GM18861 (cell line): ENCODE measurements around the gene COL11A1.

Experiments used
- ATAC-seq: cut with Tn5 transposase; IDR thresholded peaks from one replicate; pipeline ENCODE4 v1.9.1; 2021; ENCODE audit not compliant: unreplicated experiment

Gene COL11A1

DNA sequence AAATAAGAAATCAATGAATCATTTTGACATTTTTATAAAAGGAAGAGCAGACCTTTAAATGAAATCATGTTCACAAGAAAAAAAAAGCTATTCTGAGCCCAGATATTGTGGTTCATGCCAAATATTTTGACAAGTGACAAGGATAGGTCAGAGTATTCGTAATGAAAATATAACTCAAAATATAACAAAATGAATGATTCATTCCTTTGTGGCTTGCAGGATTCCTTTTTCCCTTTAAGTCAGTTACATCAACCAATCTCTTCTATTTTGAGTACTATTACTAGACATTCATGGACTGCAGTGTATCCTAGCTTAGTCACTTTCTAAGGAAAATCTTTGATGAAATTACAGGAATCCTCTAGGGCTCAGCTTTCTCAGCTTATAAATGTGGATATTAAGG is 188.7 kb downstream of the COL11A1 start:
- no peak for ATAC-seq

DNA sequence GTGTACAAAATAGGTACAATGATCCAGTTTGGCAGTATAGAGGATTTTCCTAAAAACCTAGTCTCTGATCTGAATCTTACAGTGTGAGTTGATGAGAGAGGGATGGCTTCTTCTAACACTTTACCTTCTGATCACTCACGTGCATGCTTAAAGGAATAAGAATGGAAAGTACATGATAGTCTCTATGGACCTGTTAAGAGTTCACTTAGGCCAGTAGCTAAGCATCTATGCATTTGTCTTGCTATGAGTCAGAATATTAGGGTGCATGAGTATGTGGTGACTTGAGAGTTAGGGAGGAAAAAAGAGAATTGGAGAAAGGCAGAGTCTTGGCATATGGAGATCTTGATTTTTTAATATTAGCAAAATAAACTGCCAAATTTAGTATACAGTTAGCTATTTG is 206.3 kb downstream of the COL11A1 start:
- ATAC-seq, result no peak

DNA sequence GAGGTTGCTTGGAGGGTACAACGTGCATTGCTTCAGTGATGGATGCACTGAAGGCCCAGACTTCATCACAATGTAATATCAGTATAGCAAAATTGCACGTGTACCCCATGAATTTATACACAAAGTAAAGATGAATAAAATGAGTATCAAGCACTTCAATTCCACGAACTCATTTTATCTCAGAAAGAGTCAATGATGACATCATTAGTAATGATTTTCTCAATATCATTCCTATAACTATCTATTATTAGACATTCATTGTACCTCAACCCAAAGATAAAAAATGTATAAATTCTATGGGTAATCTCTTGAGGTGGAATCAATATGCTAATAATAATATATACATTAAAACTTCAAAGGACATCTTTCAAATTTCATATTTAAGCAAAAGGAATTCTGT is 208.4 kb downstream of the COL11A1 start:
- no peak for ATAC-seq

DNA sequence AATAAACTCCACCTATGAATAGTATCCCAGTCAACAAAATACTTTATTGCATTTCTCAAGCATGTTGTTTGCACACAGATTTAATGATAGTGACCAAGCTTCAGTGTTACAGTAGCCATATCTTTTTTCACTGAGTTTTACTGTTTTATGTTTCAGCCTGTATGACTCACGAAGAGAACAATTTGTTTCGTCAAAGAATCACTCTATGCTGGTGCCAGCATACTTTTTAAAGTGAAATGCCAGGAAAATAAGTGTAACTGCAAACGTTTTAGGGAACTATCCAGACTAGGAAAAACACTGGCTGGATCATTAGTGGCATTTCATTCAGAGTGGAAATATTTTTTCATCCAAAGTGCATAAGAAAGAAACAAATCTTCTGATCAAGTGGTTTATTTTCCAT is 210.8 kb downstream of the COL11A1 start:
- no peak for ATAC-seq

DNA sequence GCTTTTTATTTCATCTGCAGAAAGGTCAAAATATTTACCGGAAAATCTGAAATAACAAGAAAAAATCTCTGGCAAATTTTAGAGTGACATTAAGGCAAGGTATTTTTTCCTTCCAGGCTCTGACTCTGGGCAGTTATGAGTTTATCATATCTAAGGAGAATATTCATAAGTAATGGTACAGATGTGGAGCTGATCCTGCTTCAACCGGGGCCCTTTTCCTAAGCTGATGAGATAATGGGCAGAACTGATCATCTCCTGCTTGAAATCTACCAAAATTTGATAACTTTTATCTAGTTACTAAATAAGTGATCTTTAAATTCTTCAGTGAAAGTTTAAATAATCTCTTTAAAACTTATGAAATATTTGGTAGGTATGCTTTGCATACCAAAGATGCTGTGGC is 211.6 kb downstream of the COL11A1 start:
- no peak for ATAC-seq

DNA sequence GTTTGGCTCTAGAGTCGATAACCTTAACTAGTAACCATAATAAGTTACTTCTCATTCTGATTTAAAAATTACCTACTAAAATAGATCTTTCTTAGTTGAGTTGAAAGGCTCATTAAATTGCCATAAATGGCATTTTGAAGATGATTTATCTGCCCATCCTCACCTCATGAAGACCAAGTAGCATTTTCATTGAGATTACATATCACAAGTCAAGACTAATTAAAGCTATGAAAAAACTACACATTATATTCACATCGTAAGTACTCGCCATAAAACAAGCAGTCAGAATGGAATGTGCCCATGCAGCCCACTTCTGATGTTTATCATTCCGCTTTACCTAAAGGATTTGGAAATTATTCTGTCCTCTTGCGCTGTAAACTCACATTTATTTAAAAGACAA is 212.0 kb downstream of the COL11A1 start:
- no peak for ATAC-seq

DNA sequence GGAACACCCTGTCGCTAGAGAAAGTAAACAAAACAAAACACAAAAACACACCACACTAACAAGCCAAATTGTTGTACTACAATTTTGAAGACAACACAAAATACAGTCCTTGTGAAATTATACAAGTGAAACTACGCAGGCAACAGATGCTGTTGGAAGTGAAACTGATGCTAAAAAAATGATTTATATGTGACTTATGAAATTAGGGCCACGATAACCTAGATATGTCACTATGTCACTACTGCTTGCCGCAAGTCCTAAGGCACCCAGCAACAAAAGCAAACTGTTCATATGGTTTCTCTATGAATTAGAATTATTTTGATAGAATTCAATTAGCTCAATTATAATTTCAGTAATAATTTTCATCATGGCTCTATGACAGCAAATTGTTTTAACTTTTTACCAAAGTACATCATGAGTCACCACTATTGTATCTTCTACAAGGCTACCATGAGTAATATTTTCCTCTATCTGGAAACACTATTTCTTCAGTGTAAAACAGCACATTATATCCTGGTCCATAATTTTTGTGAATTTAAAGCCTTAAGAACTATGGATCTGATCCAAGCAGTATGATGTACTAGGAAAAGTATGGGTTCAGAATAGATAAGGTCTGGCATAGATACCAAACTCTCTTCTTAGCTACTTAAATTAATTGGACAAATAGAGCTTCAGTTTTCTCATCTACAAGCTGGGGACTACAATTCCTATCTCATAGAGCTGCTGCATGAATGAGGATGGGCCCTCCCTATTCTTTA is 216.3 kb downstream of the COL11A1 start:
- no peak for ATAC-seq

DNA sequence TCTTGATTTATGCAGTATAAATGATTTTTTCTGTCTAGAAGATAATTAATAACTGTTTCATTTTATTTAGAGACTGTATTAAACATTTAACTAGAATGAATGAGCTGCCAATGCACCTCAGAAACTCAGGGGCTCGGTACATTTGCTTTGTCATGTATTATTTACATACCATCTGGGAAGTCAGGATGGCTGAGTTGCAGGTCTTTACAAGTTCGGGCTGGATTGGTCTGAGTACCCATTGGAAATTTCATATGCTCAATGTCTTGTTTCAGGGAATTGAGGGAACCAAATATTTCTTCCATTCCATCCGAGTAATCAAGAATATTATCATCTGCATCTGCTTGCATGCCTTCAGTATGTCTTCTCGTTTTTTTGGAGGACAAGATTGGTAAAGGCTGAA is 221.7 kb downstream of the COL11A1 start:
- no peak for ATAC-seq

DNA sequence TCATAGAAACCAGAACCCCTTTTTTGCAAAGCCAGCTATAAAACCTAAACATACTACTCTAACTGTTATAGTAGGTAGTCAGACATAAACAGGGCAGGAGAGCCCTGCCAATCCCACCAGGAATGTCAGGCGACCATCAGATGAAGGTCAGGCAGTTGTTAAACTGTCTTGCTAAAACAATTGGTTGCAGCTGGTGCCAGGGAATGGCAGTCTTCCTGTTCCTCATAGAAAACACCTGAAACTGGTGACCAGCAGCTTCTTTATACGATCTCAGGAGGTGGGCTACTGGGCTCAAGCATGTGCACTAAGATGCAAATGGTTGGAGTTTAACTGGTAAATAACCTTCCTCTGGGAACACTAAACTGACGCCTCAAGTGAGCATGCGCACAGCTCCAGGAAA is 224.1 kb downstream of the COL11A1 start:
- ATAC-seq, result no peak

DNA sequence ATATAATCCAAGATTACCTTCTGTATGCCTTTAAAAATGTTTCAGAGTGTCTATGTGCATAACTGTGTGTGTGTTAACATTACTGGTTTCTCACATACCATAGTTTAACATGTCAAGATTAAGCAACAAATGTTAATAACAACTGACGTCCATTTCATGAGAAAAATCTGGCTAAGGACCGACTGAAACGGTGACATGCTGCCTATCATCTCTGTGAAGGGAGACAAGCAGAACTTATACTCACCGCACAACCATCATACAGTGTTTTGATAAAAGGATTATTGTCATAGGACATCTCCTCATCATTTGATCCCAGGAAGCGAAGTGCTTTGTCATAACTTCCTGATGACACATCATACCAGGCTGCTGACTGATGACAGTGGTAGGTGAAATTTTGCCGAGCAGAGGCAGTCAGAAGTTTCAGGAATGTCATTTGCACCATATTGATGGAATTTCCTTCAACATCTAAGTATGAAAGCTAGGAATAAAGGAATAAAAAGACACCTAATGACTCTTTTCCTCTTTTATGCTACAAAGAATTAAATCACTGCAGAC is 228.8 kb downstream of the COL11A1 start:
- no peak for ATAC-seq

DNA sequence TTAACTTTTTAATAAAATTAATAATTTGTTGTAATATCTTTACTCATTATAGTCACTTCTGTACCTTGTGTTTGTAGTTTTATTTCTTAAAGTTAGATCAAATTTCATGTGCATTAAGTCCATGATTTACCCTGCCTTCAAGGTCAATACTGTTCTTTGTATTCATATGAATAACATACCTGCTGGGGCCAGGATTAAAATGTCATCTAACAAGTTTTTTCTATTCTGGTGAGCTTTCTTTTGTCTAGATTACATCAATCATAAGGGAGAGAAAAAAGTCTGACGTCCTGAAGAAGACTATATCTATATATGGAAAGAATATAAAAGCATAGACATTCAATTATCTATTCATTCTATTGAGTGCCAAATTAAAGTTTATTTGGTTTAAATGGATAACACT is 232.6 kb downstream of the COL11A1 start:
- no peak for ATAC-seq

DNA sequence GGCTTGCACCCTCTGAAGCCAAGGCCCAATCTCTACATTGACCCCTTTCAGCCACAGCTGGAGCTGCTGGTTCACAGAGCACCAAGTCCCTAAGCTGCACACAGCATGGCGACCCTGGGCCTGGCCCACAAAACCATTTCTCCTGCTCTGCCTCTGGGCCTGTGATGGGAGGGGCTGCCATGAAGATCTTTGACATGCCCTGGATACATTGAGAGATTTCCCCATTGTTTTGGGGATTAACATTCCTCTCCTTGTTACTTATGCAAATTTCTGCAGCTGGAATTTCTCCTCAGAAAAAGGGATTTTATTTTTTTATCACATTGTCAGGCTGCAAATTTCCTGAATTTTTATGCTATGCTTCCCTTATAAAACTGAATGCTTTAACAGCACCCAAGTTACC is 235.8 kb downstream of the COL11A1 start:
- ATAC-seq, result no peak

DNA sequence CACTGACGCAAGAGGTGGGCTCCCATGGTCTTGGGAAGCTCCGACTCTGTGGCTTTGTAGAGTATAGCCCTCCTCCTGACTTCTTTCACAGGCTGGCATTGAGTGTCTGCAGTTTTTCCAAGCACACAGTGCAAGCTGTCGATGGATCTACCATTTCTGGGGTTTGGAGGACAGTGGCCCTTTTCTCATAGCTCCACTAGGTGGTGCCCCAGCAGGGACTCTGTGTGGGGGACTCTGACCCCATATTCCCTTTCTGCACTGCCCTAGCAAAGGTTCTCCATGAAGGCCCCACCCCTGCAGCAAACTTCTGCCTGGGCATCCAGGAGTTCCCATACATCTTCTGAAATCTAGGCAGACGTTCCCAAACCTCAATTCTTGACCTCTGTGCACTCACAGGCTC is 236.2 kb downstream of the COL11A1 start:
- ATAC-seq, result no peak

DNA sequence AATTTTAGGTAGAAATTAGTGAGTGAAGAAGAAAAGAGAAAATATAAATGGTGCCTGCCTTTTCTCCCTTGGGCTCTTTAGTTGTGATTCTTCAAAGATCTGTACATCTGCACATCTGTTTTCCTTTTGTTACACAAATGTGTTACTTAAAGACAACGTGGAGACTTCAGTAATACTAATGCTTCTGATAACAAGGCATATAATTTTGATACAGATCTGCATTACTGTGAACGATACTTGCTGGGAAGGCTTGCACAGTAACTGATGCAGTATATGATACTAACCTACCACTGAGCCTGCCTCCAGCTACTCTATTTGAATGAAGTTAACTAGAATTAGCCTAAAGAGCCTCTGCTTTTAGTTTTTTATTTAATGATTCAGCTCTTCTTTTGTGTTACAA is 244.6 kb downstream of the COL11A1 start:
- no peak for ATAC-seq

DNA sequence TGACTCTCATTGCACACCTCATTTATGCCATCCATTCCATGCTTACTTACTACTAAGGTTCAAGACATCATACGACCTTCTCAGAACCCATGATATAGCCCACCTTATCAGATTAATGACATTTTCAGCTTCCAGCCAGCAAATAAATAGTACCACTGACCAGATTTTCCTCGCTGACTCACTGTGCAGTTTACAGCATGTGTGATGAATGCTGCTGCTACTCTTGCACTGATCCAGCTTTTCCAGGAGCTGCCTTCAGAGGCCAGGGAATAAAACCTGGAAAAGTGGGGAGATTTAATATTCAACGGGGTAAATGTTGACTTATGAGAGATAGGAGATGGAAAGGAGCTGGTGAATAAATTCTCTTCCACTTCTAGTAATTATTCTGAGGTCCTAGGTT is 247.1 kb downstream of the COL11A1 start:
- ATAC-seq, result no peak

DNA sequence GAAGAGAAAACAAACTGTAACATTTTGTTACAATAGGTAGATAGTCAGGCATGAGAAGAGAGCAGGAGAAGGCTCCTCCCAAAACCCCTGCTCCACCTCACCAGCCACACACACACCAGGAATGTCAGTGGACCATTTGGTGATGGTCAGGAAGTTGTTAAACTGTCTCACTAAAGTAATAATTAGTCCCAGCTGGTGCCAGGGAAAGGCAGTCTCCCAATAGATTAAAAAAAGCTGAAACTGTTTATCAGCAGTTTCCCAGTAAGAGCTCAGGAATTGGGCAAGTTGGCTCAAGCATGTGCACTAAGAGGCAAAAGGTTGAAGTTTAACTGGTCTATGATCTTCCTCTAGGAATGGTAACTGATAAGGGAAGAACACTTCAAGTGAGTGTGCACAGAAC is 249.6 kb downstream of the COL11A1 start:
- no peak for ATAC-seq

DNA sequence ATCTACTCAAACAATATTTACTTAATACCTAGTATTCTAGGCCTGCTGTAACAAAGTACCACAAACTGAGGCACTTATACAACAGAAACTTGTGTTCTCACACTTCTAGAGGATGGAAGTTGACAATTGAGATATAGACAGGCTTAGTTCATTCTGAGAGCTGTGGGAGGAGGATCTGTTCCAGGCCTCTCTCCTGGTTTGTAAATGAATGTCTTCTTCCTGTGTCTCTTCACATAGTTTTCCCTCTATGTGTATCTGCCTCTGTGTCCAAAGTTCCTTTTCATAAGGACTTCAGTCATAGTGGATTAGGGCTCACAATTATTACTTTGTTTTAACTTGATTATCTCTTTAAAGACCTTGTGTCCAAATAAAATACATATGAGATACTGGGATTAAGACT is 251.1 kb downstream of the COL11A1 start:
- ATAC-seq, result no peak

DNA sequence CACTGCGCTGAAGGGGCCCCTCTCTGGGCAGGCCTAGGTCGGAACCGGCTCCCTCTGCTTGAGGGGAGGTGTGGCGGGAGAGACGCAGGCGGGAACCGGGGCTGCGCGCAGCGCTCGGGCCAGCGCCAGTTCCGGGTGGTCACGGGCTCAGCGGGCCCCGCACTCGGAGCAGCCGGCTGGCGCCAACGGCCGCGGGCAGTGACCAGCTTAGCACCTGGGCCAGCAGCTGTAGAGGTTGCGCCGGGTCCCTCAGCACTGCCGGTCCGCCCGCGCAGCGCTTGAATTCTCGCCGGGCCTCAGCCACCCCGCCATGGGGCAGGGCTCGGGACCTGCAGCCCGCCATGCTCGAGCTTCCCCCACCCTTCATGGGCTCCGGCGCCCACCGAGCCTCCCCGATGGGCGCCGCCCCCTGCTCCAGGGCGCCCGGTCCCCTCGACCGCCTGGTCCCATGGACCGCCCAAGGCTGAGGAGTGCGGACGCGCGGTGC is 254.6 kb downstream of the COL11A1 start:
- ATAC-seq, result no peak

DNA sequence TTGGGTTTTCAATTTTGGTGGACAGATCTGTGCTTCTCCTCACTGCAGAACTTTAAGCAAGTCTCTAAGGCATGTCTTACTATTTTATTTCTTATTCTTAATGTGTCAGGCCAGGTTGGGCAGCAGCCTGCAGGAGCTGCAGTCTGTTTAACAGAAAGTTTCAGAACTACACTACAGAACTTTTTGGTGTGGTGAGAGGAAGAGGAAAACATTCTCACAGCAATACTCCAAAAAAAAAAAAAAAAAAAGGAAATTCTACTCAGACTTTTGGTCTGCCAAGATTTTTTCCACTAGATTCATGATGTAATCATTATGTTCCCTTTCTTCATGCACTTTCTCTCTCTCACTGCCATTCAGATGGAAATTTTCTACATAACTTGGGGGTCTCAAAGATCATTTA is 255.2 kb downstream of the COL11A1 start:
- ATAC-seq, result no peak

DNA sequence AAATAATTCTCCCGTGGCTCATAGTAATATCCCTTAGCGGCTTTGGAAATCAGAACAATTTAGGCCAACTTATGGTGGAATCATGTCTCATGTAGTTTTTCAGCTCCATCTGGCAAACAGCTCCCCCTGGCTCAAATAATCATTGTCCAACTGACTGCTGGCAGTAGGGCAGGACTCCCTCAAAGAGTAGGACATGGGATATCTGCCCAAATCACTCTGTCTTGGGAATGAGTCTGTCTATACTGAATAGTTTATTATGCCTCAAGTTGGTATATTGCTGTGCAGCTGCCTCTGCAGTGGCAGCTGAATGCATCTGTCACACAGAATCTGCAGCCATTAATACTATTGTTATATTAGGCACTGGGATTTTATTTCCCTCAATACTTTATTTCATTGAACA is 255.7 kb downstream of the COL11A1 start:
- no peak for ATAC-seq

DNA sequence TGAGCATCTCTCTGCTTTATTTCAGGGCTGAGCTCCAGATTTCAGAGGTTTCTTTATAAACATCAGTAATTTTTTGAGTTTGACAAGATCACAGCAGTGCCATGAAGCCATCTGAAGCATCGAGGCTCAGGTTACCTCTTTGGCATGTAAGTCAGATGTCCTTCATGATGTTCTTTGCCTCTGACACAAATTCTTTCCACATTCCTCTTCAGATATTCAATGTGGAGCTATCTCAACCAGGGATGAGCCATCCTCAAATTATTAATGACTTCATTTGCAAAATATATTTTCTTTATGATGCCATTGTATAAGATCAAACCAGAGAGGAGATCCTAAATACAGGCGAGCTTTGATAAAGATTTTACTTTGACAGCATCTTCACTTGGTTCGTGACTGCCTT is 256.7 kb downstream of the COL11A1 start:
- no peak for ATAC-seq

DNA sequence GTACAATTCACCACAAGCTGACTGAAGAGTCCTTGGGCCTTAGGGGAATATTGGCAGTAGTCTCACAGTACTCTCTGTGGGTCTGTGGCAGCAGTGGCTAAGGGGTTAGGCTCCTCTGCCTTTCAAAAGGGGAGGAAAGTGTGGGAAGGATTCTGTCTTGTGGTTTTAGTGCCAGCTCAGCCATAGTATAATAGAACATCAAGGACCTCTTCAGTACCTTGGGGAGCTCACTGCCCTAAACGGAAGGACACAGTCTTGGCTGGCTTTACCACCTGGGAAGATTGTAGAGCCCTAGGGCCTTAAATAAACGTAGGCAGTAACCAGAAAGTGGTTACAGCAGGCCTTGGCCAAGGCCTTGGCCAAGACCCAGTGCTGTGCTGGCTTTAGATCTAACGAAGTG is 265.7 kb downstream of the COL11A1 start:
- ATAC-seq, result no peak

DNA sequence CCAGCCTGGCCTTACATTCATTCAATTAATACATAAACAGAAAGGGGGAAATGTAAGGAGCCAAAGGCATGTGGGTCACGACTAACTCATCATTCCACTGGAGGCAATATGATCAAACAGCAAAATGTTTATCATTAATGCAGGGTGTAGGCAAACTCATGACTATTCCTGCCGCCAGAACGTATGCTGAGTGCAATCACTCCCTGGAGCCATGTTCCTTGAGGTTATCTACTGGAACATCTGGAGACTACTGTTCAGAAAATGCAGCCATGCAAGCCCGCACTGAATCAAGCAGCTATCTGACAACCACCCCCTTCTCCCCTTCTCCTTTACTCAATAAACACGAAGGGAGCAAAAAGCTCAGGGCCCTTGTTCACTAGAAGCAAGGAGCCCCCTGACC is 267.6 kb downstream of the COL11A1 start:
- no peak for ATAC-seq
